Amniotic stem cell (primary cell): Measurements from ENCODE around the gene FAM120AOS.
"Not testable (repeated sequence)": the region's sequence is repeated elsewhere in the genome, so short reads cannot be mapped to it uniquely, and the experiment has no call there.

ENCODE experiments used
- DNase-seq: peaks from one replicate; lab custom pipeline; 2025; lab: John Stamatoyannopoulos, UW

Gene FAM120AOS

GRCh38 chr9:93467062-93467416 lies 13.7 kb upstream of the FAM120AOS start:
- DNase-seq = no peak

GRCh38 chr9:93466416-93467061 lies 13.2 kb upstream of the FAM120AOS start:
- no peak for DNase-seq

- DNase-seq = no peak
Measured at GRCh38 chr9:93465855-93466254, 12.5 kb upstream of the FAM120AOS start.

GRCh38 chr9:93464876-93465275 lies 11.5 kb upstream of the FAM120AOS start:
- no peak for DNase-seq

GRCh38 chr9:93464395-93464794 lies 11.0 kb upstream of the FAM120AOS start:
- DNase-seq = no peak

GRCh38 chr9:93463638-93464248 lies 10.4 kb upstream of the FAM120AOS start:
- no peak for DNase-seq

GRCh38 chr9:93461821-93462220 lies 8.4 kb upstream of the FAM120AOS start:
- DNase-seq = no peak

GRCh38 chr9:93461414-93461743 lies 8.0 kb upstream of the FAM120AOS start:
- no peak for DNase-seq

GRCh38 chr9:93460689-93461413 lies 7.5 kb upstream of the FAM120AOS start:
- DNase-seq = no peak

- no peak for DNase-seq
Measured at GRCh38 chr9:93459432-93459847, 6.1 kb upstream of the FAM120AOS start.

GRCh38 chr9:93458712-93459111 lies 5.3 kb upstream of the FAM120AOS start:
- DNase-seq = no peak

- DNase-seq = no peak
Measured at GRCh38 chr9:93457006-93457405, 3.6 kb upstream of the FAM120AOS start.

GRCh38 chr9:93456504-93456903 lies 3.1 kb upstream of the FAM120AOS start:
- no peak for DNase-seq

GRCh38 chr9:93456022-93456421 lies 2.6 kb upstream of the FAM120AOS start:
- DNase-seq = no peak

GRCh38 chr9:93452710-93453046 lies 703 bp downstream of the FAM120AOS start:
- no peak for DNase-seq

- no peak for DNase-seq
Measured at GRCh38 chr9:93451849-93452709, 1.3 kb downstream of the FAM120AOS start.

GRCh38 chr9:93450945-93451815 lies 2.2 kb downstream of the FAM120AOS start, which contains the start of gene FAM120A:
Gene FAM120A (plus strand): TSS chr9:93451685. CDS start chr9:93451916, 231 bp downstream.
- peak; percentile 56 for DNase-seq

- DNase-seq = no peak
Measured at GRCh38 chr9:93447655-93448054, 5.7 kb downstream of the FAM120AOS start.

GRCh38 chr9:93446073-93446472 lies 7.3 kb downstream of the FAM120AOS start:
- DNase-seq = no peak

- DNase-seq = no peak
Measured at GRCh38 chr9:93440896-93441580, 12.3 kb downstream of the FAM120AOS start.

GRCh38 chr9:93439301-93439700 lies 14.1 kb downstream of the FAM120AOS start:
- DNase-seq = not testable (repeated sequence)
